ENCODE results near the gene BAG2. TPM values are rescaled to one million over a fixed set of nuclear protein-coding genes. Genes with fewer than 3 reads are reported as not detected.

BAG2 gene
- total and polyA plus RNA-seq, 2 of the 4 experiments (the other 2 are of a cell fraction): 8.1 to 10.0 TPM

DNA sequence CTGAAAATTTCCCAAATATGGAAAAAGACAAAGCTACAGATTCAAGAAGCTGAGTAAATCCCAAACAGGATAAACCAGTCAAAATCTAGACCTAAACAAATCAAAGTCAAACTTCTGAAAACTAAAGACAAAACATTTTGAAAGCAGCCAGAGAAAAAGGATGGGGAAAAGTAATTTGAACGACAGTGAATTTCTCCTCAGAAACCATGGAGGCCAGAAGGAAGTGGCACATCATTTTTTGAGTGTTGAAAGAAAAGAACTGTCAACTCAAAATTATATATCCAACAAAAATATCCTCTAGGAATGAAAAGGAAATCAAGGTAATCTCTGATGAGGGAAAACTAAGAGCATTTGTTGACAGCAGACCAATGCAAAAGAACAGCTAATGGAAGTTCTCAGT lies 43.1 kb downstream of the BAG2 start:
- Histone ChIP-seq H2BK15ac (ENCODE audit: low read depth, low read length) (no peak overlapping the region), H3K18ac (ENCODE audit: low read depth, low read length) (no peak overlapping the region), H4K8ac (ENCODE audit: low read depth in 2 of 2, low read length in 2 of 2) (no peak overlapping the region), H3K4me2 (ENCODE audit: low read depth, low read length) (no peak overlapping the region), H3K4me3 (ENCODE audit: insufficient read depth, low read depth, low read length) (no peak overlapping the region), H2AK5ac (ENCODE audit: low read depth, low read length) (no peak overlapping the region), H2BK20ac (ENCODE audit: low read depth, low read length) (no peak overlapping the region), H3K4ac (ENCODE audit: low read depth, low read length) (no peak overlapping the region), H2AK9ac (replicated peaks; ENCODE audit: low read depth, low read length, poor library complexity) (no peak overlapping the region), H3K9me3 (ENCODE audit: control insufficient read depth, insufficient read depth, low read length) (0 out of 2 replicates have a peak, but pooled peaks cover 1% of the 10 kb centered on the region), H2BK120ac (ENCODE audit: low read depth, low read length) (no peak overlapping the region), H4K20me1 (ENCODE audit: insufficient read depth, low read length) (peaks cover 54% of the 10 kb centered on the region), H3K36me3 (ENCODE audit: control insufficient read depth, insufficient read depth, low read length) (peaks cover 3% of the 10 kb centered on the region), H3K9me1 (ENCODE audit: insufficient read depth, low read length) (peaks cover 13% of the 10 kb centered on the region), H3K14ac (replicated peaks; ENCODE audit: low read depth, low read length) (no peak overlapping the region), H3K9ac (ENCODE audit: low read depth, low read length) (no peak overlapping the region), H3K27me3 (ENCODE audit: control insufficient read depth, insufficient read depth, low read length) (no peaks in the 10 kb centered on the region), H3K4me1 (ENCODE audit: control insufficient read depth, insufficient read depth, low read length) (peaks cover 13% of the 10 kb centered on the region), H3K56ac (ENCODE audit: extremely low read depth, insufficient read depth, low read length) (no peak overlapping the region), H4K91ac (ENCODE audit: insufficient read depth, low read depth, low read length) (no peak overlapping the region), H3K23ac (ENCODE audit: low read depth, low read length) (no peak overlapping the region), H2BK5ac (ENCODE audit: low read depth, low read length, poor library complexity, severe bottlenecking) (no peak overlapping the region), H2AFZ (replicated peaks; ENCODE audit: low read length, poor library complexity) (no peak overlapping the region), H3K79me1 (ENCODE audit: low read depth in 1 of 2, low read length in 2 of 2) (peaks cover 15 to 66% of the 10 kb centered on the region in 2 experiments; a peak in 3 of 4 replicates), H3K27ac (ENCODE audit: insufficient read depth, low read length) (no peak overlapping the region), H4K5ac (ENCODE audit: low read depth, low read length) (no peak overlapping the region)
- no peak for DNase-seq
- WGBS, 2 experiments (ENCODE audit: extremely low coverage in 2 of 2, insufficient read length in 1 of 2): no CpG with 5 or more reads among the region's 1 CpG
- ChIA-PET POLR2A (ENCODE audit: unreplicated experiment) (no interaction called here), CTCF (no interaction called here)
- in situ Hi-C loops (cut with MboI; ENCODE audit: low sequenced_read_pairs) (no loop called here), dilution Hi-C loops (cut with HindIII; ENCODE audit: low sequenced_read_pairs, unreplicated experiment) (no loop called here), intact Hi-C loops (cut with micrococcal nuclease) (no loop called here)
- no TSS peak for BruUV-seq (replicated peaks)
- ATAC-seq (ENCODE audit: low read depth): no peak
- no peak for TF ChIP-seq POLR2A (IDR thresholded peaks at IDR 0.05; ENCODE audit: low read depth, low read length)
- TF ChIP-seq BHLHE40 (IDR thresholded peaks at IDR 0.05; ENCODE audit: low read depth, low read length): no peak
- TF ChIP-seq, protein P1, sequence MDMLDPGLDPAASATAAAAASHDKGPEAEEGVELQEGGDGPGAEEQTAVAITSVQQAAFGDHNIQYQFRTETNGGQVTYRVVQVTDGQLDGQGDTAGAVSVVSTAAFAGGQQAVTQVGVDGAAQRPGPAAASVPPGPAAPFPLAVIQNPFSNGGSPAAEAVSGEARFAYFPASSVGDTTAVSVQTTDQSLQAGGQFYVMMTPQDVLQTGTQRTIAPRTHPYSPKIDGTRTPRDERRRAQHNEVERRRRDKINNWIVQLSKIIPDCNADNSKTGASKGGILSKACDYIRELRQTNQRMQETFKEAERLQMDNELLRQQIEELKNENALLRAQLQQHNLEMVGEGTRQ (IDR thresholded peaks at IDR 0.05; ENCODE audit: low read depth, low read length): no peak
- no peak for TF ChIP-seq MAFK (IDR thresholded peaks at IDR 0.05; ENCODE audit: low read depth, low read length)
- TF ChIP-seq CEBPB (IDR thresholded peaks at IDR 0.05; ENCODE audit: low read depth, low read length): no peak
- TF ChIP-seq, protein P2, sequence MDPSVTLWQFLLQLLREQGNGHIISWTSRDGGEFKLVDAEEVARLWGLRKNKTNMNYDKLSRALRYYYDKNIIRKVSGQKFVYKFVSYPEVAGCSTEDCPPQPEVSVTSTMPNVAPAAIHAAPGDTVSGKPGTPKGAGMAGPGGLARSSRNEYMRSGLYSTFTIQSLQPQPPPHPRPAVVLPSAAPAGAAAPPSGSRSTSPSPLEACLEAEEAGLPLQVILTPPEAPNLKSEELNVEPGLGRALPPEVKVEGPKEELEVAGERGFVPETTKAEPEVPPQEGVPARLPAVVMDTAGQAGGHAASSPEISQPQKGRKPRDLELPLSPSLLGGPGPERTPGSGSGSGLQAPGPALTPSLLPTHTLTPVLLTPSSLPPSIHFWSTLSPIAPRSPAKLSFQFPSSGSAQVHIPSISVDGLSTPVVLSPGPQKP (IDR thresholded peaks at IDR 0.05; ENCODE audit: borderline replicate concordance, low read depth, low read length): no peak
- TF ChIP-seq SMC3 (IDR thresholded peaks at IDR 0.05; ENCODE audit: low read depth, low read length): no peak
- TF ChIP-seq NFE2L2 (IDR thresholded peaks at IDR 0.05; ENCODE audit: low read depth, low read length): no peak
- TF ChIP-seq MAZ (IDR thresholded peaks at IDR 0.05; ENCODE audit: borderline replicate concordance, low read depth, low read length): no peak
- TF ChIP-seq RFX5 (IDR thresholded peaks at IDR 0.05; ENCODE audit: low read depth, low read length): no peak
- no peak for TF ChIP-seq MXI1 (IDR thresholded peaks at IDR 0.05; ENCODE audit: borderline replicate concordance, low read depth, low read length)
- no peak for TF ChIP-seq RAD21 (IDR thresholded peaks at IDR 0.05; ENCODE audit: low read length)
- TF ChIP-seq FOS (IDR thresholded peaks at IDR 0.05; ENCODE audit: low read depth, low read length): no peak
- no peak for TF ChIP-seq RCOR1 (IDR thresholded peaks at IDR 0.05; ENCODE audit: insufficient replicate concordance, low read length)
- TF ChIP-seq, protein P3, sequence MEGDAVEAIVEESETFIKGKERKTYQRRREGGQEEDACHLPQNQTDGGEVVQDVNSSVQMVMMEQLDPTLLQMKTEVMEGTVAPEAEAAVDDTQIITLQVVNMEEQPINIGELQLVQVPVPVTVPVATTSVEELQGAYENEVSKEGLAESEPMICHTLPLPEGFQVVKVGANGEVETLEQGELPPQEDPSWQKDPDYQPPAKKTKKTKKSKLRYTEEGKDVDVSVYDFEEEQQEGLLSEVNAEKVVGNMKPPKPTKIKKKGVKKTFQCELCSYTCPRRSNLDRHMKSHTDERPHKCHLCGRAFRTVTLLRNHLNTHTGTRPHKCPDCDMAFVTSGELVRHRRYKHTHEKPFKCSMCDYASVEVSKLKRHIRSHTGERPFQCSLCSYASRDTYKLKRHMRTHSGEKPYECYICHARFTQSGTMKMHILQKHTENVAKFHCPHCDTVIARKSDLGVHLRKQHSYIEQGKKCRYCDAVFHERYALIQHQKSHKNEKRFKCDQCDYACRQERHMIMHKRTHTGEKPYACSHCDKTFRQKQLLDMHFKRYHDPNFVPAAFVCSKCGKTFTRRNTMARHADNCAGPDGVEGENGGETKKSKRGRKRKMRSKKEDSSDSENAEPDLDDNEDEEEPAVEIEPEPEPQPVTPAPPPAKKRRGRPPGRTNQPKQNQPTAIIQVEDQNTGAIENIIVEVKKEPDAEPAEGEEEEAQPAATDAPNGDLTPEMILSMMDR (conservative IDR thresholded peaks at IDR 0.05; ENCODE audit: low read depth, low read length): no peak
- TF ChIP-seq CHD1 (IDR thresholded peaks at IDR 0.05; ENCODE audit: low read depth, low read length): no peak
